ENCODE data around the gene IER5.

- TF ChIP-seq CTCF (IDR thresholded peaks at IDR 0.05), result no peak
- TF ChIP-seq RAD21 (IDR thresholded peaks at IDR 0.05; ENCODE audit: low read length), result no peak
- TF ChIP-seq MXI1 (IDR thresholded peaks at IDR 0.05; ENCODE audit: low read depth, low read length), result no peak
- no peak for TF ChIP-seq GABPA (IDR thresholded peaks at IDR 0.05; ENCODE audit: low read depth)
Observed at GRCh38 chr1:181064011-181064623, 24.4 kb upstream of the IER5 start.
